ENCODE results near the gene PVR.

- TF ChIP-seq, protein P1, sequence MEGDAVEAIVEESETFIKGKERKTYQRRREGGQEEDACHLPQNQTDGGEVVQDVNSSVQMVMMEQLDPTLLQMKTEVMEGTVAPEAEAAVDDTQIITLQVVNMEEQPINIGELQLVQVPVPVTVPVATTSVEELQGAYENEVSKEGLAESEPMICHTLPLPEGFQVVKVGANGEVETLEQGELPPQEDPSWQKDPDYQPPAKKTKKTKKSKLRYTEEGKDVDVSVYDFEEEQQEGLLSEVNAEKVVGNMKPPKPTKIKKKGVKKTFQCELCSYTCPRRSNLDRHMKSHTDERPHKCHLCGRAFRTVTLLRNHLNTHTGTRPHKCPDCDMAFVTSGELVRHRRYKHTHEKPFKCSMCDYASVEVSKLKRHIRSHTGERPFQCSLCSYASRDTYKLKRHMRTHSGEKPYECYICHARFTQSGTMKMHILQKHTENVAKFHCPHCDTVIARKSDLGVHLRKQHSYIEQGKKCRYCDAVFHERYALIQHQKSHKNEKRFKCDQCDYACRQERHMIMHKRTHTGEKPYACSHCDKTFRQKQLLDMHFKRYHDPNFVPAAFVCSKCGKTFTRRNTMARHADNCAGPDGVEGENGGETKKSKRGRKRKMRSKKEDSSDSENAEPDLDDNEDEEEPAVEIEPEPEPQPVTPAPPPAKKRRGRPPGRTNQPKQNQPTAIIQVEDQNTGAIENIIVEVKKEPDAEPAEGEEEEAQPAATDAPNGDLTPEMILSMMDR (IDR thresholded peaks at IDR 0.05): no peak
- no peak for TF ChIP-seq POLR2A (IDR thresholded peaks at IDR 0.05)
Measured at GRCh38 chr19:44681992-44682790, 38.5 kb downstream of the PVR start.

Measured in sigmoid colon (tissue), 3 donors.